K562 (cell line): ENCODE results near the gene OPA3. TPM values are rescaled to one million over a fixed set of nuclear protein-coding genes. Genes with fewer than 3 reads are reported as not detected.

Source experiments
- ATAC-seq: fragments of 200-7000 bp; cut with Tn5 transposase; 3 replicates; pipeline ENCODE4 v1.9.1; 2020; ENCODE audit warnings: moderate library complexity
- BruUV-seq: library from RNA; stranded (reverse); fragments of 400-500 nt; replicated peaks from 2 replicates; lab custom pipeline; 2021; lab: Mats Ljungman, UMichigan
- CTCF ChIA-PET: fragments of 300-600 bp; formaldehyde crosslinking; extraction: SDS; loops from one replicate; lab custom pipeline; 2021; ENCODE audit warnings: low intra/inter-chr PET ratio; lab: Yijun Ruan, JAX
- POLR2A ChIA-PET: fragments of 300-600, 350-650 bp; sonication (Branson Sonifier 250); formaldehyde crosslinking; extraction: SDS; loops from one replicate; lab custom pipeline; 2021; ENCODE audit warnings: antibody characterized with exemption, inconsistent platforms; lab: Yijun Ruan, JAX
- DNase-seq, 4 experiments: peaks; one replicate each; pipeline versions ENCODE4 v3.0.0 to v3.0.0-alpha.2; 2011 to 2018; ENCODE audit warnings: low spot score in 3 of 4, mixed read lengths in 3 of 4; ENCODE audit errors: extremely low read depth in 1 of 4
- FAIRE-seq: peaks from 2 replicates; lab custom pipeline; 2011; peaks lifted over from hg19 to GRCh38; lab: Jason Lieb, UNC
- H2AFZ ChIP-seq: 2 replicates; pipeline ENCODE4 v1.6.0; 2011; ENCODE audit warnings: low read depth, low read length, control low read depth, inconsistent platforms
- H3K27ac ChIP-seq: fragments of 200-600 bp; 3 replicates; pipeline ENCODE4 v1.8.0; 2011; ENCODE audit warnings: low read depth, mild to moderate bottlenecking, control low read depth, inconsistent platforms, low read length, moderate library complexity, mixed read lengths; ENCODE audit errors: extremely low read depth
- H3K27me3 ChIP-seq, 2 experiments: fragments of 300-600 bp in 1 of 2; 2 replicates in 1 of 2; 3 replicates in 1 of 2; pipeline versions ENCODE4 v1.6.0 to v1.8.0; 2011; ENCODE audit warnings: inconsistent platforms in 2 of 2, low read length in 2 of 2, mild to moderate bottlenecking in 1 of 2, mixed read lengths in 1 of 2, moderate library complexity in 1 of 2; ENCODE audit not compliant: control insufficient read depth in 2 of 2, insufficient read depth in 2 of 2
- H3K36me3 ChIP-seq: fragments of 300-600 bp; 3 replicates; pipeline ENCODE4 v1.8.0; 2011; ENCODE audit warnings: mild to moderate bottlenecking, low read length, inconsistent platforms; ENCODE audit not compliant: control insufficient read depth, insufficient read depth
- H3K4me1 ChIP-seq, 2 experiments: fragments of 200-600 bp in 1 of 2; replicated peaks in 1 of 2; 2 replicates in 1 of 2; 3 replicates in 1 of 2; pipeline versions ENCODE4 v1.5.1 to v1.8.0; 2011; ENCODE audit warnings: inconsistent platforms in 2 of 2, low read length in 2 of 2, mild to moderate bottlenecking in 1 of 2, mixed read lengths in 1 of 2, moderate library complexity in 1 of 2; ENCODE audit not compliant: control insufficient read depth in 2 of 2, insufficient read depth in 2 of 2
- H3K4me2 ChIP-seq: 2 replicates; pipeline ENCODE4 v1.6.1; 2011; ENCODE audit warnings: low read length, control low read depth, inconsistent platforms, mixed read lengths; ENCODE audit not compliant: insufficient read depth
- H3K4me3 ChIP-seq: fragments of 200-600 bp; sonication (generic), shearing (Covaris generic); 2 replicates; pipeline ENCODE4 v1.5.1; 2016; ENCODE audit warnings: control low read depth, inconsistent platforms
- H3K79me2 ChIP-seq: fragments of 200-600 bp; 3 replicates; pipeline ENCODE4 v1.8.0; 2011; ENCODE audit warnings: low read length, inconsistent platforms; ENCODE audit not compliant: control insufficient read depth, insufficient read depth
- H3K9ac ChIP-seq, 2 experiments: 2 replicates each; pipeline versions ENCODE4 v1.6.0 to v1.6.1; 2011; ENCODE audit warnings: low read depth in 2 of 2, low read length in 2 of 2, control low read depth in 1 of 2, inconsistent platforms in 1 of 2, mild to moderate bottlenecking in 1 of 2, mixed read lengths in 1 of 2; ENCODE audit not compliant: insufficient read depth in 1 of 2
- H3K9me1 ChIP-seq: one replicate; pipeline ENCODE4 v1.6.0; 2011; ENCODE audit warnings: inconsistent platforms, mild to moderate bottlenecking, low read length, moderate library complexity; ENCODE audit not compliant: control insufficient read depth, insufficient read depth
- H3K9me3 ChIP-seq: replicated peaks from 2 replicates; pipeline ENCODE4 v1.5.1; 2011; ENCODE audit warnings: low read depth, low read length, inconsistent platforms; ENCODE audit not compliant: control insufficient read depth, insufficient read depth
- H4K20me1 ChIP-seq: replicated peaks from 2 replicates; pipeline ENCODE4 v1.6.1; 2011; ENCODE audit warnings: low read length, inconsistent platforms, mixed read lengths; ENCODE audit not compliant: control insufficient read depth, insufficient read depth
- DPF2 ChIP-seq: fragments of 450-650 bp; IDR thresholded peaks from 2 replicates; pipeline ENCODE4 v1.6.1; 2016
- E2F6 ChIP-seq, 2 experiments: IDR thresholded peaks; 2 replicates each; pipeline ENCODE4 v1.6.1; 2011; ENCODE audit warnings: borderline replicate concordance in 1 of 2, control low read depth in 1 of 2, low read depth in 1 of 2, low read length in 1 of 2, mild to moderate bottlenecking in 1 of 2, mixed read lengths in 1 of 2, moderate library complexity in 1 of 2; ENCODE audit not compliant: insufficient read depth in 1 of 2, insufficient read length in 1 of 2, poor library complexity in 1 of 2, severe bottlenecking in 1 of 2; ENCODE audit errors: extremely low read depth in 1 of 2
- ELF4 ChIP-seq: fragments of 450-650 bp; formaldehyde crosslinking; IDR thresholded peaks from 2 replicates; pipeline ENCODE4 v1.4.0; 2022; ENCODE audit warnings: missing genetic modification characterization
- FOXA1 ChIP-seq: fragments of 450-650 bp; IDR thresholded peaks from 2 replicates; pipeline ENCODE4 v1.6.1; 2016; ENCODE audit warnings: mild to moderate bottlenecking, borderline replicate concordance
- HINFP ChIP-seq: fragments of 450-650 bp; conservative IDR thresholded peaks from 2 replicates; pipeline ENCODE4 v1.6.1; 2016; ENCODE audit warnings: missing genetic modification characterization, low read depth, mild to moderate bottlenecking, control low read depth, missing compliant biosample characterization
- KLF10 ChIP-seq: fragments of 250-450 bp; sonication (Bioruptor Pico); IDR thresholded peaks from 2 replicates; pipeline ENCODE4 v1.6.1; 2021; ENCODE audit warnings: matching md5 sums
- SREBF2 ChIP-seq: sonication (generic); formaldehyde crosslinking; IDR thresholded peaks from 2 replicates; pipeline ENCODE4 v1.4.0; 2020; ENCODE audit warnings: mild to moderate bottlenecking, missing genetic modification reagents
- SRSF9 ChIP-seq: fragments of 200-400 bp; formaldehyde crosslinking; IDR thresholded peaks from 2 replicates; pipeline ENCODE4 v1.6.1; 2017; ENCODE audit warnings: low read depth, low read length, borderline replicate concordance
- ZBTB2 ChIP-seq: fragments of 450-650 bp; IDR thresholded peaks from 2 replicates; pipeline ENCODE4 v1.6.1; 2016; ENCODE audit warnings: antibody characterized with exemption
- ZNF431 ChIP-seq: sonication (generic); formaldehyde crosslinking; IDR thresholded peaks from 2 replicates; pipeline ENCODE4 v1.8.0; 2022; ENCODE audit warnings: mild to moderate bottlenecking, missing genetic modification reagents
- ZNF707 ChIP-seq: fragments of 250-450 bp; sonication (Bioruptor Pico); conservative IDR thresholded peaks from 2 replicates; pipeline ENCODE4 v1.8.0; 2022; ENCODE audit warnings: inconsistent platforms, mild to moderate bottlenecking, moderate library complexity
- WGBS: fragments of 100-300 bp; shearing (Covaris generic); methylation state at CpG from one replicate; pipeline ENCODE4 v1.1.6; 2016; ENCODE audit warnings: low coverage, mixed read lengths; ENCODE audit not compliant: insufficient coverage; ENCODE audit errors: missing lambda C conversion rate; 5-methylcytosine and 5-hydroxymethylcytosine counted together
- in situ Hi-C: fragments of 300-500 bp; cut with MboI; formaldehyde crosslinking; loops from 4 replicates; pipeline ENCODE4 v1.15.0; 2018; ENCODE audit warnings: inconsistent platforms, mixed read lengths
- intact Hi-C: fragments of 100-400 bp; cut with micrococcal nuclease; formaldehyde crosslinking; loops from 2 replicates; pipeline ENCODE4 v1.14.2; 2022
- polyA plus RNA-seq, 8 experiments: library from polyadenylated mRNA; depleted of rRNA in 4 of 8; stranded (reverse) in 5 of 8; unstranded in 3 of 8; fragments of >200 nt; fragmentation: Nextera tagmentation in 2 of 8; fragmentation: Illumina TruSeq in 1 of 8; extraction: Ambion mirVana in 2 of 8; extraction: Trizol in 1 of 8; gene quantifications; 2 replicates each; pipeline versions ENCODE4 v1.2.1 to v1.2.3, GENCODE V29; 2011 to 2014; ENCODE audit warnings: inconsistent platforms in 1 of 8, missing spikeins in 1 of 8
- total RNA-seq, 7 experiments: library from RNA; depleted of rRNA in 6 of 7; stranded (reverse); fragments of >200 nt in 6 of 7; fragmentation: Illumina TruSeq in 2 of 7; extraction: Trizol in 2 of 7; gene quantifications; 2 replicates each; pipeline versions ENCODE4 v1.2.1 to v1.2.3, GENCODE V29; 2011 to 2021; ENCODE audit warnings: low replicate concordance in 1 of 7

Gene OPA3
- total and polyA plus RNA-seq, 9 of the 15 experiments (the other 6 are each of a cell fraction or from before 2014, with no cell fraction given), result 1.4 to 18.8 (median 9.0) TPM

DNA sequence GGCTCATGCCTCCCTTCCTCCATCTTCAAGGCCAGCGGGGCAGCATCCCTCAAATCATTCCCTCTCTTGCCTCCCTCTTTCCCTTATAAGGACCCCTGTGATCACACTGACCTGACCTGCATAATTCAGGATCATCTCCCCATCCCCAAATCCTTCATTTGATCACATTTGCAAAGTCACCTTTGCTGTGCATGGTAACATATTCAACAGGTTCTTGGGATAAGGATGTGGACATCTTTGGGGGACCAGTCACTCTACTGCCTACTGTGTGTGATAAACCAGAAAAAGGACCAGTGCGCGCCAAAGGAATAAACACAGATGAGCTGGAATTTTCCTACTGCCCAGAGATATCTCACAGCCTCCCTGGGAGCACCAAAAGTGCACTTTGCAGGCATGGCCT is 7.9 kb downstream of the OPA3 start:
- intact Hi-C loops, result no loop called here
- POLR2A ChIA-PET, result interaction anchor here (0.7 to 1.7 kb wide), 5 partner anchors 9 to 98 kb away, joined by 3 to 5 read pairs (median 4); no protein-coding TSS in a partner anchor
- peaks cover 55% of the 10 kb centered on the region for H3K79me2 ChIP-seq

More for the DNA sequence above, 7.9 kb downstream of the OPA3 start:
- Histone ChIP-seq H3K4me3 (no peak overlapping the region), H3K36me3 (peaks cover 15% of the 10 kb centered on the region; the same call in 2 of the 3 replicates), H4K20me1 (no peaks in the 10 kb centered on the region; the same call in 1 of the 2 replicates), H3K27ac (0 out of 3 replicates have a peak overlapping the region, but pooled peaks have one; percentile 57), H2AFZ (no peak overlapping the region), H3K4me1 (peaks cover 16 to 18% of the 10 kb centered on the region in 2 experiments; a peak in 4 of 5 replicates), H3K9me1 (no peaks in the 10 kb centered on the region), H3K27me3 (no peaks in the 10 kb centered on the region), H3K9me3 (no peaks in the 10 kb centered on the region), H3K4me2 (no peak overlapping the region), H3K9ac (0 out of 4 replicates have a peak overlapping the region, but pooled peaks of 1 of the 2 experiments have one; percentile 71)
- CTCF ChIA-PET, result interaction anchor here (0.6 kb wide), 1 partner anchor 579 kb away, joined by 4 read pairs; no protein-coding TSS in a partner anchor
- DNase-seq, result no peak
- no TSS peak for BruUV-seq
- 49% methylated on average over 3 of the region's 3 CpGs for WGBS
- TF ChIP-seq ZNF707 (CRISPR knock-in tag), result no peak
- TF ChIP-seq HINFP (tag), result no peak
- TF ChIP-seq DPF2, result no peak
- TF ChIP-seq FOXA1, result no peak
- no peak for TF ChIP-seq ZBTB2
- TF ChIP-seq KLF10 (CRISPR knock-in tag), result no peak
- TF ChIP-seq ELF4 (CRISPR knock-in tag), result no peak
- no peak for TF ChIP-seq ZNF431 (CRISPR knock-in tag)
- TF ChIP-seq SRSF9, result no peak
- no peak for TF ChIP-seq E2F6 (IDR thresholded peaks at IDR 0.05; ENCODE audit: borderline replicate concordance in 1 of 2, extremely low read depth in 1 of 2, insufficient read depth in 1 of 2, insufficient read length in 1 of 2, low read depth in 1 of 2, low read length in 1 of 2, poor library complexity in 1 of 2, severe bottlenecking in 1 of 2)
- TF ChIP-seq SREBF2, result no peak
- no peak for ATAC-seq
- in situ Hi-C loops, result no loop called here
- no peak for FAIRE-seq
